ENCODE results near the gene FGGY. TPM values are rescaled to one million over a fixed set of nuclear protein-coding genes. Genes with fewer than 3 reads are reported as not detected.

The FGGY gene
- total RNA-seq, 1 experiment from 2014 or later = 12.0 TPM

DNA sequence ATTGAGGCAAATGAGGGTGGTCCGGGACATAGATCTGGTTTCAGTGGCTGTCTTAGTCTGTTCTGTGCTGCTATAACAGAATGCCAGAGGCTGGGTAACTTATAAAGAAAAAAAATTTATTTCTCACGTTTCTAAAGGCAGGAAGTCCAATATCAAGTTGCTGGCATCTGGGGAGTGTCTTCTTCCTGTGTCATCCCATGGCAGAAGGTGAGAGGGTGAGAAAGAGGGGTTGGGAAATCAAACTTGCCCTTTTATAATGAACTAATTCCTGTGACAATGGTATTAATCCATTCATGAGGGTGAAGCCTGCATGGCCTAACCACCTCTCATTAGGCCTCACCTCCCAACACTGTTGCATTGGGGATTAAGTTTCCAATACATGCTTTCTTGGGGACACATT lies 3.7 kb upstream of the FGGY start (continued):
- TF ChIP-seq ZNF121 (CRISPR knock-in tag; IDR thresholded peaks at IDR 0.05) (no peak), RORB (CRISPR knock-in tag; IDR thresholded peaks at IDR 0.05) (no peak), NR3C1 (CRISPR knock-in tag; conservative IDR thresholded peaks at IDR 0.05; ENCODE audit: low read depth) (no peak), ETV6 (CRISPR knock-in tag; IDR thresholded peaks at IDR 0.05) (no peak), ARID4B (CRISPR knock-in tag; IDR thresholded peaks at IDR 0.05; ENCODE audit: borderline replicate concordance) (no peak), GABPB1 (CRISPR knock-in tag; IDR thresholded peaks at IDR 0.05) (no peak)
- TF ChIP-seq, protein P1, sequence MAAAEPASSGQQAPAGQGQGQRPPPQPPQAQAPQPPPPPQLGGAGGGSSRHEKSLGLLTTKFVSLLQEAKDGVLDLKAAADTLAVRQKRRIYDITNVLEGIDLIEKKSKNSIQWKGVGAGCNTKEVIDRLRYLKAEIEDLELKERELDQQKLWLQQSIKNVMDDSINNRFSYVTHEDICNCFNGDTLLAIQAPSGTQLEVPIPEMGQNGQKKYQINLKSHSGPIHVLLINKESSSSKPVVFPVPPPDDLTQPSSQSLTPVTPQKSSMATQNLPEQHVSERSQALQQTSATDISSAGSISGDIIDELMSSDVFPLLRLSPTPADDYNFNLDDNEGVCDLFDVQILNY (CRISPR knock-in tag; IDR thresholded peaks at IDR 0.05) = no peak
- TF ChIP-seq, protein P2, sequence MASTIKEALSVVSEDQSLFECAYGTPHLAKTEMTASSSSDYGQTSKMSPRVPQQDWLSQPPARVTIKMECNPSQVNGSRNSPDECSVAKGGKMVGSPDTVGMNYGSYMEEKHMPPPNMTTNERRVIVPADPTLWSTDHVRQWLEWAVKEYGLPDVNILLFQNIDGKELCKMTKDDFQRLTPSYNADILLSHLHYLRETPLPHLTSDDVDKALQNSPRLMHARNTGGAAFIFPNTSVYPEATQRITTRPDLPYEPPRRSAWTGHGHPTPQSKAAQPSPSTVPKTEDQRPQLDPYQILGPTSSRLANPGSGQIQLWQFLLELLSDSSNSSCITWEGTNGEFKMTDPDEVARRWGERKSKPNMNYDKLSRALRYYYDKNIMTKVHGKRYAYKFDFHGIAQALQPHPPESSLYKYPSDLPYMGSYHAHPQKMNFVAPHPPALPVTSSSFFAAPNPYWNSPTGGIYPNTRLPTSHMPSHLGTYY (CRISPR knock-in tag; IDR thresholded peaks at IDR 0.05) = no peak
- TF ChIP-seq, protein P3, sequence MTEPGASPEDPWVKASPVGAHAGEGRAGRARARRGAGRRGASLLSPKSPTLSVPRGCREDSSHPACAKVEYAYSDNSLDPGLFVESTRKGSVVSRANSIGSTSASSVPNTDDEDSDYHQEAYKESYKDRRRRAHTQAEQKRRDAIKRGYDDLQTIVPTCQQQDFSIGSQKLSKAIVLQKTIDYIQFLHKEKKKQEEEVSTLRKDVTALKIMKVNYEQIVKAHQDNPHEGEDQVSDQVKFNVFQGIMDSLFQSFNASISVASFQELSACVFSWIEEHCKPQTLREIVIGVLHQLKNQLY (CRISPR knock-in tag; IDR thresholded peaks at IDR 0.05) = no peak

- Mint-ChIP-seq H3K4me3 (no peak overlapping the region), H3K4me1 (peaks cover 29% of the 10 kb centered on the region), H3K36me3 (no peaks in the 10 kb centered on the region), H3K27me3 (ENCODE audit: low read depth) (no peaks in the 10 kb centered on the region), H3K27ac (no peak overlapping the region), H3K9me3 (peaks cover 1% of the 10 kb centered on the region; the same call in 1 of the 2 replicates)
- CTCF ChIA-PET = no interaction called here
- DNase-seq (ENCODE audit: low spot score) (no peak), ATAC-seq (no peak)
- POLR2A ChIA-PET = no interaction called here
- TF ChIP-seq ZNF138 (CRISPR knock-in tag; conservative IDR thresholded peaks at IDR 0.05) = no peak
- TF ChIP-seq, protein P4, sequence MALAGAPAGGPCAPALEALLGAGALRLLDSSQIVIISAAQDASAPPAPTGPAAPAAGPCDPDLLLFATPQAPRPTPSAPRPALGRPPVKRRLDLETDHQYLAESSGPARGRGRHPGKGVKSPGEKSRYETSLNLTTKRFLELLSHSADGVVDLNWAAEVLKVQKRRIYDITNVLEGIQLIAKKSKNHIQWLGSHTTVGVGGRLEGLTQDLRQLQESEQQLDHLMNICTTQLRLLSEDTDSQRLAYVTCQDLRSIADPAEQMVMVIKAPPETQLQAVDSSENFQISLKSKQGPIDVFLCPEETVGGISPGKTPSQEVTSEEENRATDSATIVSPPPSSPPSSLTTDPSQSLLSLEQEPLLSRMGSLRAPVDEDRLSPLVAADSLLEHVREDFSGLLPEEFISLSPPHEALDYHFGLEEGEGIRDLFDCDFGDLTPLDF (CRISPR knock-in tag; IDR thresholded peaks at IDR 0.05) = no peak
- no peak for TF ChIP-seq PRRX2 (CRISPR knock-in tag; IDR thresholded peaks at IDR 0.05)
- TF ChIP-seq GABPB1 (CRISPR knock-in tag; IDR thresholded peaks at IDR 0.05) = no peak
- no peak for TF ChIP-seq ZNF121 (CRISPR knock-in tag; IDR thresholded peaks at IDR 0.05)
- TF ChIP-seq RORB (CRISPR knock-in tag; IDR thresholded peaks at IDR 0.05) = no peak
- TF ChIP-seq, protein P1 (CRISPR knock-in tag; IDR thresholded peaks at IDR 0.05) = no peak
- TF ChIP-seq JUN (CRISPR knock-in tag; IDR thresholded peaks at IDR 0.05) = no peak
- TF ChIP-seq E2F4 (CRISPR knock-in tag; IDR thresholded peaks at IDR 0.05; ENCODE audit: borderline replicate concordance, low read depth) = no peak
- TF ChIP-seq, protein P5, sequence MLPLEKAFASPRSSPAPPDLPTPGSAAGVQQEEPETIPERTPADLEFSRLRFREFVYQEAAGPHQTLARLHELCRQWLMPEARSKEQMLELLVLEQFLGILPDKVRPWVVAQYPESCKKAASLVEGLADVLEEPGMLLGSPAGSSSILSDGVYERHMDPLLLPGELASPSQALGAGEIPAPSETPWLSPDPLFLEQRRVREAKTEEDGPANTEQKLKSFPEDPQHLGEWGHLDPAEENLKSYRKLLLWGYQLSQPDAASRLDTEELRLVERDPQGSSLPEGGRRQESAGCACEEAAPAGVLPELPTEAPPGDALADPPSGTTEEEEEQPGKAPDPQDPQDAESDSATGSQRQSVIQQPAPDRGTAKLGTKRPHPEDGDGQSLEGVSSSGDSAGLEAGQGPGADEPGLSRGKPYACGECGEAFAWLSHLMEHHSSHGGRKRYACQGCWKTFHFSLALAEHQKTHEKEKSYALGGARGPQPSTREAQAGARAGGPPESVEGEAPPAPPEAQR (CRISPR knock-in tag; IDR thresholded peaks at IDR 0.05) = no peak
- TF ChIP-seq GRHL2 (CRISPR knock-in tag; IDR thresholded peaks at IDR 0.05; ENCODE audit: insufficient replicate concordance, severe bottlenecking) = no peak
- TF ChIP-seq PREB (CRISPR knock-in tag; IDR thresholded peaks at IDR 0.05; ENCODE audit: borderline replicate concordance) = no peak
- TF ChIP-seq, protein P6, sequence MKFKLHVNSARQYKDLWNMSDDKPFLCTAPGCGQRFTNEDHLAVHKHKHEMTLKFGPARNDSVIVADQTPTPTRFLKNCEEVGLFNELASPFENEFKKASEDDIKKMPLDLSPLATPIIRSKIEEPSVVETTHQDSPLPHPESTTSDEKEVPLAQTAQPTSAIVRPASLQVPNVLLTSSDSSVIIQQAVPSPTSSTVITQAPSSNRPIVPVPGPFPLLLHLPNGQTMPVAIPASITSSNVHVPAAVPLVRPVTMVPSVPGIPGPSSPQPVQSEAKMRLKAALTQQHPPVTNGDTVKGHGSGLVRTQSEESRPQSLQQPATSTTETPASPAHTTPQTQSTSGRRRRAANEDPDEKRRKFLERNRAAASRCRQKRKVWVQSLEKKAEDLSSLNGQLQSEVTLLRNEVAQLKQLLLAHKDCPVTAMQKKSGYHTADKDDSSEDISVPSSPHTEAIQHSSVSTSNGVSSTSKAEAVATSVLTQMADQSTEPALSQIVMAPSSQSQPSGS (CRISPR knock-in tag; IDR thresholded peaks at IDR 0.05; ENCODE audit: borderline replicate concordance, low read depth) = no peak
- no peak for TF ChIP-seq IRF2 (CRISPR knock-in tag; IDR thresholded peaks at IDR 0.05; ENCODE audit: borderline replicate concordance, low read depth)
These were observed 3.0 kb upstream of the FGGY start for GRCh38 chr1:59293849-59294248.

Data from WTC11 (cell line).